ENCODE data around the gene CLECL1.

GRCh38 chr12:9773216-9773877, 40.5 kb upstream of the CLECL1 start:
- TF ChIP-seq SP1 (IDR thresholded peaks at IDR 0.05; ENCODE audit: low read depth, low read length) (no peak), EP300 (IDR thresholded peaks at IDR 0.05; ENCODE audit: borderline replicate concordance in 1 of 2, low read depth in 2 of 2, low read length in 2 of 2) (no peak), EZH2 (IDR thresholded peaks at IDR 0.05; ENCODE audit: low read depth, low read length, severe bottlenecking) (no peak), POLR2A (IDR thresholded peaks at IDR 0.05; ENCODE audit: control extremely low read depth in 1 of 2, low read depth in 2 of 2, low read length in 2 of 2) (no peak), CTCF (IDR thresholded peaks at IDR 0.05; ENCODE audit: control extremely low read depth in 1 of 3, insufficient read depth in 1 of 3, low read depth in 1 of 3, low read length in 3 of 3) (no peak), CTBP2 (IDR thresholded peaks at IDR 0.05; ENCODE audit: borderline replicate concordance, insufficient read depth, insufficient read length, low read length) (no peak), E2F6 (IDR thresholded peaks at IDR 0.05) (no peak), ATF2 (IDR thresholded peaks at IDR 0.05; ENCODE audit: low read length) (no peak), JUN (IDR thresholded peaks at IDR 0.05; ENCODE audit: low read depth, low read length) (no peak), TAF1 (IDR thresholded peaks at IDR 0.05; ENCODE audit: low read depth, low read length) (no peak), HDAC6 (IDR thresholded peaks at IDR 0.05; ENCODE audit: low read depth, low read length) (no peak), CHD2 (IDR thresholded peaks at IDR 0.05; ENCODE audit: low read length) (no peak), TCF12 (IDR thresholded peaks at IDR 0.05; ENCODE audit: low read depth, low read length) (no peak)
